Renal cortex interstitium (tissue), 15 donors: Measurements from ENCODE around the gene AHR. TPM values are rescaled to one million over a fixed set of nuclear protein-coding genes. Genes with fewer than 3 reads are reported as not detected.

ENCODE experiments used
- DNase-seq, 11 donors: peaks; one replicate each; pipeline ENCODE4 v3.0.0-alpha.2; 2013; ENCODE audit warnings: low read depth in 9 of 11, low spot score in 4 of 11; ENCODE audit errors: extremely low read depth in 1 of 11
- long read RNA-seq, 16 experiments: transcript quantifications; one replicate each; lab custom pipeline, GENCODE V29; 2026
- polyA plus RNA-seq, 3 donors: library from polyadenylated mRNA; unstranded; fragments of 120-200 nt; gene quantifications; one replicate each; pipeline ENCODE4 v1.2.1, GENCODE V29; 2013; ENCODE audit not compliant: insufficient read length in 3 of 3

Gene AHR
- 10 to 100 TPM; 29.2 to 36.3 (median 33.1) TPM for polyA plus RNA-seq
- long read RNA-seq, donor 1 = 0 reads
- long read RNA-seq, donor 2 = 0 reads
- long read RNA-seq, donor 3, full-length matches to known transcripts = 2 of 14 reads
- long read RNA-seq, donor 3, partial matches to known transcripts = 12 of 14 reads
- long read RNA-seq, donor 3, other reads (novel, unspliced or antisense) = 0 of 14 reads
- long read RNA-seq, donor 4, partial matches to known transcripts = 0 of 1 reads
- long read RNA-seq, donor 4, other reads (novel, unspliced or antisense) = 0 of 1 reads
- long read RNA-seq, donor 5 = 0 reads
- long read RNA-seq, donor 6, full-length matches to known transcripts = 3 of 3 reads
- long read RNA-seq, donor 6, partial matches to known transcripts = 0 of 3 reads
- long read RNA-seq, donor 6, other reads (novel, unspliced or antisense) = 0 of 3 reads
- long read RNA-seq, donor 7, full-length matches to known transcripts = 1 of 1 reads
- long read RNA-seq, donor 7, partial matches to known transcripts = 0 of 1 reads
- long read RNA-seq, donor 7, other reads (novel, unspliced or antisense) = 0 of 1 reads
- long read RNA-seq, donor 8 = 0 reads
- long read RNA-seq, donor 9, full-length matches to known transcripts = 1 of 14 reads
- long read RNA-seq, donor 9, partial matches to known transcripts = 13 of 14 reads
- long read RNA-seq, donor 9, other reads (novel, unspliced or antisense) = 0 of 14 reads
- long read RNA-seq, donor 10, full-length matches to known transcripts = 1 of 6 reads
- long read RNA-seq, donor 10, partial matches to known transcripts = 5 of 6 reads
- long read RNA-seq, donor 10, other reads (novel, unspliced or antisense) = 0 of 6 reads
- long read RNA-seq, donor 11, full-length matches to known transcripts = 1 of 1 reads
- long read RNA-seq, donor 11, partial matches to known transcripts = 0 of 1 reads
- long read RNA-seq, donor 11, other reads (novel, unspliced or antisense) = 0 of 1 reads
- long read RNA-seq, donor 12, partial matches to known transcripts = 0 of 2 reads
- long read RNA-seq, donor 12, other reads (novel, unspliced or antisense) = 0 of 2 reads
- long read RNA-seq, donor 13 = 0 reads
- long read RNA-seq, donor 14 = 0 reads
- long read RNA-seq, donor 15, full-length matches to known transcripts = 1 of 1 reads
- long read RNA-seq, donor 15, partial matches to known transcripts = 0 of 1 reads
- long read RNA-seq, donor 15, other reads (novel, unspliced or antisense) = 0 of 1 reads
- long read RNA-seq, donor 16, full-length matches to known transcripts = 2 of 21 reads
- long read RNA-seq, donor 16, partial matches to known transcripts = 19 of 21 reads
- long read RNA-seq, donor 16, other reads (novel, unspliced or antisense) = 0 of 21 reads

GRCh38 chr7:17298102-17298839 is at the start of gene AHR:
AHR (plus strand) TSS chr7:17298652; CDS start chr7:17299265, 613 bp downstream.
- peak in 10 of 11 donors; percentile 71 to 83 (median 78) for DNase-seq

GRCh38 chr7:17253885-17254284 is 44.6 kb upstream of the AHR start:
- DNase-seq = no peak

GRCh38 chr7:17255926-17256325 is 42.5 kb upstream of the AHR start:
- DNase-seq = no peak

GRCh38 chr7:17256375-17256774 is 42.1 kb upstream of the AHR start:
- no peak for DNase-seq

- no peak for DNase-seq
Observed at GRCh38 chr7:17266565-17266964, 31.9 kb upstream of the AHR start.

GRCh38 chr7:17269341-17270221 is 28.9 kb upstream of the AHR start:
- DNase-seq = no peak

- DNase-seq = no peak
Observed at GRCh38 chr7:17274551-17275245, 23.8 kb upstream of the AHR start.

GRCh38 chr7:17275749-17276671 is 22.4 kb upstream of the AHR start:
- no peak for DNase-seq

- no peak for DNase-seq
Observed at GRCh38 chr7:17279061-17279460, 19.4 kb upstream of the AHR start.

GRCh38 chr7:17289074-17289645 is 9.3 kb upstream of the AHR start:
- DNase-seq = peak in 1 of 11 donors; percentile 22

- no peak for DNase-seq
Observed at GRCh38 chr7:17292843-17293242, 5.6 kb upstream of the AHR start.

- no peak for DNase-seq
Observed at GRCh38 chr7:17293481-17293880, 5.0 kb upstream of the AHR start.

GRCh38 chr7:17297243-17297642 is 1.2 kb upstream of the AHR start:
- DNase-seq = no peak

GRCh38 chr7:17298840-17299482 is 509 bp downstream of the AHR start:
- DNase-seq = peak in 4 of 11 donors; percentile 18 to 23 (median 20)

GRCh38 chr7:17299483-17299991 is 1.1 kb downstream of the AHR start:
- DNase-seq = peak in 2 of 11 donors; percentile 9 to 15
